Measurements from ENCODE around the gene COPS4. TPM values are rescaled to one million over a fixed set of nuclear protein-coding genes. Genes with fewer than 3 reads are reported as not detected.
"Not testable (repeated sequence)": the region's sequence is repeated elsewhere in the genome, so short reads cannot be mapped to it uniquely, and the experiment has no call there.

The COPS4 gene
- total and polyA plus RNA-seq, 8 donors, result 27.8 to 77.0 (median 66.5) TPM

GRCh38 chr4:83074086-83074704 is 39.2 kb downstream of the COPS4 start:
- H3K36me3 ChIP-seq, result peaks cover 0 to 32% of the 10 kb centered on the region in 2 donors
- peak; percentile 85 for ATAC-seq
- no peak overlapping the region for H3K27ac ChIP-seq
- intact Hi-C loops (cut with DNase I), result loop anchor here in 1 of 2 donors (10.0 kb wide), 1 partner anchor 211 kb away; the partner anchor contains the start of gene COQ2
- no peaks in the 10 kb centered on the region for H3K9me3 ChIP-seq
- DNase-seq, result peak in 2 of 4 donors; percentile 12 to 55
- H3K4me1 ChIP-seq, result no peaks in the 10 kb centered on the region
- TF ChIP-seq CTCF (IDR thresholded peaks at IDR 0.05), result peak; percentile 53 to 66
- H3K27me3 ChIP-seq, result no peaks in the 10 kb centered on the region
- H3K4me3 ChIP-seq, result no peak overlapping the region

- not testable (repeated sequence) for H3K4me3 ChIP-seq, H3K9me3 ChIP-seq, ATAC-seq, H3K27ac ChIP-seq, H3K27me3 ChIP-seq, DNase-seq, H3K4me1 ChIP-seq
- H3K36me3 ChIP-seq, result peaks cover 0 to 28% of the 10 kb centered on the region in 2 donors
- intact Hi-C loops (cut with DNase I), result loop anchor here in 1 of 2 donors (10.0 kb wide), 1 partner anchor 210 kb away; the partner anchor contains the start of gene COQ2
Observed at GRCh38 chr4:83074783-83075182, 39.8 kb downstream of the COPS4 start.

GRCh38 chr4:83075311-83076095 is 40.5 kb downstream of the COPS4 start:
- H3K9me3 ChIP-seq, result no peaks in the 10 kb centered on the region
- no peak for TF ChIP-seq CTCF (IDR thresholded peaks at IDR 0.05)
- DNase-seq (no peak), ATAC-seq (peak; percentile 61)
- H3K4me1 ChIP-seq, result no peaks in the 10 kb centered on the region
- intact Hi-C loops (cut with DNase I), result loop anchor here in 1 of 2 donors (10.0 kb wide), 1 partner anchor 209 kb away; the partner anchor contains the start of gene COQ2
- peak overlapping the region in 1 of 2 donors; percentile 2 for H3K27ac ChIP-seq
- no peak overlapping the region for H3K4me3 ChIP-seq
- peaks cover 0 to 28% of the 10 kb centered on the region in 2 donors for H3K36me3 ChIP-seq
- no peaks in the 10 kb centered on the region for H3K27me3 ChIP-seq

- Histone ChIP-seq H3K27ac (no peak overlapping the region), H3K4me3 (no peak overlapping the region), H3K27me3 (no peaks in the 10 kb centered on the region), H3K9me3 (no peaks in the 10 kb centered on the region), H3K36me3 (peaks cover 0 to 10% of the 10 kb centered on the region in 2 donors), H3K4me1 (peaks cover 0 to 11% of the 10 kb centered on the region in 2 donors)
- intact Hi-C loops (cut with DNase I), result no loop called here
- ATAC-seq (no peak), DNase-seq (no peak)
- no peak for TF ChIP-seq CTCF (IDR thresholded peaks at IDR 0.05)
Observed at GRCh38 chr4:83080561-83080960, 45.6 kb downstream of the COPS4 start.

- ATAC-seq (no peak), DNase-seq (no peak)
- no peak overlapping the region for H3K4me3 ChIP-seq
- H3K27ac ChIP-seq, result no peak overlapping the region
- peaks cover 0 to 11% of the 10 kb centered on the region in 2 donors for H3K4me1 ChIP-seq
- H3K27me3 ChIP-seq, result no peaks in the 10 kb centered on the region
- TF ChIP-seq CTCF (IDR thresholded peaks at IDR 0.05), result no peak
- no peaks in the 10 kb centered on the region for H3K9me3 ChIP-seq
- intact Hi-C loops (cut with DNase I), result no loop called here
- no peaks in the 10 kb centered on the region for H3K36me3 ChIP-seq
Observed at GRCh38 chr4:83082777-83083176, 47.8 kb downstream of the COPS4 start.
